Stomach (tissue), 9 donors: Measurements from ENCODE around the gene CLCNKA. TPM values are rescaled to one million over a fixed set of nuclear protein-coding genes. Genes with fewer than 3 reads are reported as not detected.

Source experiments
- DNase-seq, 2 donors: peaks; one replicate each; pipeline versions ENCODE4 v3.0.0 to v3.0.0-alpha.2; 2013 to 2019
- H3K27ac ChIP-seq, 5 donors: fragments of 200-600 bp in 4 of 5; sonication (generic) in 4 of 5; one replicate each; pipeline ENCODE4 v1.5.1; 2013 to 2019; ENCODE audit warnings: mild to moderate bottlenecking in 1 of 5, moderate library complexity in 1 of 5
- H3K27me3 ChIP-seq, 3 donors: fragments of 200-600 bp; sonication (generic); one replicate each; pipeline ENCODE4 v1.5.1; 2017 to 2019; ENCODE audit warnings: mixed run types in 1 of 3
- H3K36me3 ChIP-seq, 4 donors: fragments of 200-600 bp; sonication (generic); 1 replicate in 3 of 4; 2 replicates in 1 of 4; pipeline ENCODE4 v1.5.1; 2016 to 2019
- H3K4me1 ChIP-seq, 4 donors: fragments of 200-600 bp; sonication (generic); one replicate each; pipeline ENCODE4 v1.5.1; 2016 to 2019
- H3K4me3 ChIP-seq, 4 donors: fragments of 200-600 bp; sonication (generic) in 3 of 4; one replicate each; pipeline ENCODE4 v1.5.1; 2016 to 2019; ENCODE audit warnings: mild to moderate bottlenecking in 1 of 4
- H3K9me3 ChIP-seq, 4 donors: fragments of 200-600 bp; sonication (generic); one replicate each; pipeline ENCODE4 v1.5.1; 2016 to 2019
- EP300 ChIP-seq: sonication (generic); formaldehyde crosslinking; IDR thresholded peaks from one replicate; pipeline ENCODE4 v1.6.1; 2017; ENCODE audit warnings: antibody characterized with exemption
- POLR2A ChIP-seq, 4 donors: fragments of 450-650 bp; IDR thresholded peaks; one replicate each; pipeline ENCODE4 v1.6.1; 2016; ENCODE audit warnings: antibody characterized with exemption in 4 of 4, control low read depth in 2 of 4, mild to moderate bottlenecking in 1 of 4, moderate library complexity in 1 of 4
- POLR2AphosphoS5 ChIP-seq, 3 donors: sonication (generic); formaldehyde crosslinking; IDR thresholded peaks; one replicate each; pipeline ENCODE4 v1.6.1; 2016; ENCODE audit warnings: antibody characterized with exemption in 3 of 3
- WGBS, 5 donors: extraction: QIAGEN DNeasy Blood & Tissue Kit in 3 of 5; methylation state at CpG; one replicate each; pipeline versions ENCODE4 v1.1.5 to v1.1.7; 2013 to 2018; 5-methylcytosine and 5-hydroxymethylcytosine counted together
- intact Hi-C: fragments of 100-400 bp; cut with DNase I; formaldehyde crosslinking; loops from one replicate; pipeline ENCODE4 v1.15.1; 2023; ENCODE audit warnings: low total_unique reads
- polyA plus RNA-seq, 3 donors: library from polyadenylated mRNA; stranded (reverse); fragments of 200-250 nt; gene quantifications; one replicate each; pipeline ENCODE4 v1.2.3, GENCODE V29; 2013
- total RNA-seq, 5 donors: library from RNA; depleted of rRNA; stranded (reverse); fragments of >200 nt; gene quantifications; one replicate each; pipeline versions ENCODE4 v1.1.0 to v1.2.3, GENCODE V29; 2014 to 2016
- TF ChIP-seq, protein P1 (sequence below), 7 experiments: fragments of 450-650 bp in 4 of 7; fragments of 200-600 bp in 3 of 7; sonication (generic) in 3 of 7; IDR thresholded peaks; one replicate each; pipeline ENCODE4 v1.5.1; 2016 to 2019; ENCODE audit warnings: antibody characterized with exemption in 7 of 7, control low read depth in 2 of 7, mild to moderate bottlenecking in 1 of 7
- donor health status: healthy with polysubstance abuse.
- donor health status: Bipolar disorder and iron deficiency.
- donor health status: healthy.

Gene CLCNKA
- total and polyA plus RNA-seq, 8 donors: 0.55 to 16.1 (median 4.5) TPM; not detected in 2

DNA sequence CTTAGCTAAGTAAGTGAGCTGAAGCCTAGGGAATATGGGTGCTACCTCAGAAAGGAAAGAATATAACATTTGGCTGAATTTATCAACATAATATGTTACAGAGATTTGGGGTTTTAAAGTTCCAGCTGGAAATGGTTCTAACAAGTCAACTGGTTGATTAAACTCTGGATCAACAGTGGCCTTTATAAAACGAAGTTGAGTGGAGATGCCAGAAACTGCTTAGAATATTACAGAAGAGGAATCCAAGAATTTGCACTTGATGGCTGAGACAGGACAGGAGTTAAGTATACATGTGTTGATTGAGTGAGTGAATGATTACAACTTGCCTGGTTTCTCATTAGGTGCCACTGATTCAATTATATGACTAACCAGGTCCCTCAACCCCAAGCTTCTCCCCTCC is 38.6 kb upstream of the CLCNKA start:
- 13 to 35% (median 19%) methylated on average over 1 of the region's 1 CpG for WGBS, 5 donors
- Histone ChIP-seq H3K4me3 (no peak overlapping the region), H3K36me3 (no peaks in the 10 kb centered on the region), H3K9me3 (no peaks in the 10 kb centered on the region), H3K27me3 (no peaks in the 10 kb centered on the region), H3K4me1 (no peaks in the 10 kb centered on the region), H3K27ac (no peak overlapping the region)
- intact Hi-C loops: no loop called here
- TF ChIP-seq, protein P1, sequence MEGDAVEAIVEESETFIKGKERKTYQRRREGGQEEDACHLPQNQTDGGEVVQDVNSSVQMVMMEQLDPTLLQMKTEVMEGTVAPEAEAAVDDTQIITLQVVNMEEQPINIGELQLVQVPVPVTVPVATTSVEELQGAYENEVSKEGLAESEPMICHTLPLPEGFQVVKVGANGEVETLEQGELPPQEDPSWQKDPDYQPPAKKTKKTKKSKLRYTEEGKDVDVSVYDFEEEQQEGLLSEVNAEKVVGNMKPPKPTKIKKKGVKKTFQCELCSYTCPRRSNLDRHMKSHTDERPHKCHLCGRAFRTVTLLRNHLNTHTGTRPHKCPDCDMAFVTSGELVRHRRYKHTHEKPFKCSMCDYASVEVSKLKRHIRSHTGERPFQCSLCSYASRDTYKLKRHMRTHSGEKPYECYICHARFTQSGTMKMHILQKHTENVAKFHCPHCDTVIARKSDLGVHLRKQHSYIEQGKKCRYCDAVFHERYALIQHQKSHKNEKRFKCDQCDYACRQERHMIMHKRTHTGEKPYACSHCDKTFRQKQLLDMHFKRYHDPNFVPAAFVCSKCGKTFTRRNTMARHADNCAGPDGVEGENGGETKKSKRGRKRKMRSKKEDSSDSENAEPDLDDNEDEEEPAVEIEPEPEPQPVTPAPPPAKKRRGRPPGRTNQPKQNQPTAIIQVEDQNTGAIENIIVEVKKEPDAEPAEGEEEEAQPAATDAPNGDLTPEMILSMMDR (IDR thresholded peaks at IDR 0.05): no peak
- TF ChIP-seq POLR2AphosphoS5 (IDR thresholded peaks at IDR 0.05): no peak
- TF ChIP-seq EP300: no peak
- TF ChIP-seq POLR2A (IDR thresholded peaks at IDR 0.05): no peak
- no peak for DNase-seq

DNA sequence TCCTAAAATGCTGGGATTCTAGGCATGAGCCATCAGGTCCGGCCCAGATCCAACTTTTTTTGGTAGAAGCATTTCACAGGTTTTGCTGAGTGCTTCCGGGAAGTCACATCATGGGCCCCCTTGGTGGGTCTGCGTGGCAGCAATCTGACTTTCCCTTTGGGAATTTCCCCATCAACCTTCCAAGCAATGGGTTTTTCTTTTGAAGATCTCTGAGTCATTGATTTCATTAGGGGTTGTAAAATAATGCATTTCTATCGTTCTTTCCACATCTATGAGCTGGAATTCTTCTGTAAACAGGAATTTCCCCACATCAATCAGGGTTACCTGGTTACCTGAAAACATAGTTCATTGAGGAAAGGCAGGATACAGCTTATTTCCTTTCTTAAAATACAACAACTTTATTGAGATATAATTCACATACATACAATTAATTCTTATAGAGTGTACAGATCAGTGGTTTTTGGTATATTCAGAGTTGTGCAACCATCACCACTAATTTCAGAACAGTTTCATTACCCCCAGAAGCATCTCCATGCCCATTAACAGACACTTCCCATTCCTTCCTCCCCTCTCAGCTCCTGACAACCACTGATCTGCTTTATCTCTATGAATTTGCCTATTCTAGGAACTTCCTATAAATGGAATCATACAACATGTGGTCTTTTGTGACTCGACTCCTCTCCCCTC is 36.1 kb upstream of the CLCNKA start:
- no peak overlapping the region for H3K4me3 ChIP-seq
- no peak overlapping the region for H3K27ac ChIP-seq
- intact Hi-C loops: no loop called here
- H3K36me3 ChIP-seq: no peaks in the 10 kb centered on the region
- no peak for DNase-seq
- no peaks in the 10 kb centered on the region for H3K27me3 ChIP-seq
- WGBS, 5 donors: 53 to 81% (median 64%) methylated on average over 5 of the region's 5 CpGs
- H3K4me1 ChIP-seq: no peaks in the 10 kb centered on the region
- H3K9me3 ChIP-seq: no peaks in the 10 kb centered on the region
- no peak for TF ChIP-seq EP300
- TF ChIP-seq POLR2AphosphoS5 (IDR thresholded peaks at IDR 0.05): no peak
- TF ChIP-seq POLR2A (IDR thresholded peaks at IDR 0.05): no peak
- TF ChIP-seq, protein P1 (IDR thresholded peaks at IDR 0.05): no peak

DNA sequence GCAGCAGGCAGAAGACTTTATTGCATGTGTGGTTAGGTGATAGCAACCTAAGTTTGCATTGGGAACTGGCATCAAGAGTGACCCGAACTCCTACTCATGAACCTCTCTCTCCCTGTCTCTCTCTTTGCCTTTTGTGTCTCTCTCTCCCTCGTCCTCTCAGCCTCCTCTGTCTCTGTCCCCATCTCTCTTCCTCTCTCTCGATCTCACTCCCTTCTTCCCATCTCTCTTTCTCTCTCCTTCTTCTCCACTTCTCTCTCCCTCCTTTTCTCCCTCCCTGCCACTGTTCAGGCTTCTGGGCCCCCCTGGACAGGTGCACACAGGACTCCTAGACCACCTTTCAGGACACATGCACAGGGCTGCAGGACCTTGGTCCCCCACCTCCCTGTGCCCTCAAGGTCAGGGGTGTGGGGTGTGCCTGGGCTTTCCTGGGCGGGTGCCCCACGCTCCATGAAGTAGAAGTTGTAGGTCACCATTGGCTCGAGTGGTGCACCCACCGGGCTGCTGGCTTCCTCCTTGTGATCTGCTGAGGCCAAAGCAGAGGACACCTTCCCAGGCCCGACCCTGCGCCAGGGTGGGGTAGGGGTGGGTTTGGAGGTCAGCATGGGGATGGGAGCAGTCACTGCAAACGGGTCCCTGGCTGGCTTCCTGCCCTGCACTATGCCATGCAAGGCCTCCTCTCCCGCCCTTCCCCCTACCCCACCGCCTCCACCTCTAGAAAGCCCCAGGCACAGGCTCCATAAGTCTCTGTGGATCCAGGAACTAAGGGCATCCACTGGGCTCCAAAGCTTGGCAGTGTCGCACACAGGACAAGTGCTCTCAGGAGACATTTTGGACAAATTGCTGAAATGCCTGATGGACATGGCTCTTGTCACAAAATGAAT is 32.7 kb upstream of the CLCNKA start:
- no peak overlapping the region for H3K4me3 ChIP-seq
- 81 to 85% (median 84%) methylated on average over 9 to 13 of the region's 13 CpGs for WGBS, 5 donors
- H3K36me3 ChIP-seq: no peaks in the 10 kb centered on the region
- DNase-seq: no peak
- H3K9me3 ChIP-seq: no peaks in the 10 kb centered on the region
- H3K27ac ChIP-seq: no peak overlapping the region
- H3K4me1 ChIP-seq: no peaks in the 10 kb centered on the region
- TF ChIP-seq POLR2AphosphoS5 (IDR thresholded peaks at IDR 0.05): no peak
- TF ChIP-seq, protein P1 (IDR thresholded peaks at IDR 0.05): no peak
- TF ChIP-seq EP300: no peak
- TF ChIP-seq POLR2A (IDR thresholded peaks at IDR 0.05): no peak
- H3K27me3 ChIP-seq: no peaks in the 10 kb centered on the region
- intact Hi-C loops: no loop called here

DNA sequence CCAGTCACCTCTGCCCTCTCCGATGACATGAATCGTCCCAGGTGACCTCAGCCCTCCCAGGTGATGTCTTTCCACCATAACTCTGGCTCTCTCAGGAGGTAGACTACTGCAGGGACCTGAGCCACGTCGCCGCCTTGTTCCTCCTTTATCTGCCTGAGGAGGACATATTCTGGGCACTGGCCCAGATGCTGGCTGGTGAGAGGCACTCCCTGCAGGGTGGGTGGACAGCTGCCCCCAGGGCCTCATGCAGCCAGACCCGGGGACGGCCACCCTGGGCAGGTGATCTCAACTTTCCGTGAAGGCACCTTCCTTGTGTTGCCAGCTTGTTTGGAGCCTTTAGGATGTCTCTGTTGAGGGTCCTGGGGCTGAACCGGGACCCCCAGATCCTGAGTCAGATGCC is 32.1 kb upstream of the CLCNKA start:
- Histone ChIP-seq H3K4me1 (peaks cover 0 to 5% (median 0%) of the 10 kb centered on the region in 4 donors), H3K27me3 (no peaks in the 10 kb centered on the region), H3K9me3 (no peaks in the 10 kb centered on the region), H3K4me3 (no peak overlapping the region), H3K27ac (no peak overlapping the region), H3K36me3 (no peaks in the 10 kb centered on the region)
- no peak for DNase-seq
- intact Hi-C loops: loop anchor here (10.0 kb wide), 1 partner anchor 175 kb away; no protein-coding TSS in a partner anchor
- WGBS, 5 donors: 48 to 59% (median 54%) methylated on average over 9 of the region's 9 CpGs
- TF ChIP-seq POLR2A (IDR thresholded peaks at IDR 0.05): no peak
- TF ChIP-seq, protein P1 (IDR thresholded peaks at IDR 0.05): no peak
- TF ChIP-seq EP300: no peak
